ENCODE results near the gene GAP43. TPM values are rescaled to one million over a fixed set of nuclear protein-coding genes. Genes with fewer than 3 reads are reported as not detected.

Gene GAP43
- total and polyA plus RNA-seq, 2 of the 4 experiments (the other 2 are of a cell fraction), result 0.36 to 0.51 TPM

DNA sequence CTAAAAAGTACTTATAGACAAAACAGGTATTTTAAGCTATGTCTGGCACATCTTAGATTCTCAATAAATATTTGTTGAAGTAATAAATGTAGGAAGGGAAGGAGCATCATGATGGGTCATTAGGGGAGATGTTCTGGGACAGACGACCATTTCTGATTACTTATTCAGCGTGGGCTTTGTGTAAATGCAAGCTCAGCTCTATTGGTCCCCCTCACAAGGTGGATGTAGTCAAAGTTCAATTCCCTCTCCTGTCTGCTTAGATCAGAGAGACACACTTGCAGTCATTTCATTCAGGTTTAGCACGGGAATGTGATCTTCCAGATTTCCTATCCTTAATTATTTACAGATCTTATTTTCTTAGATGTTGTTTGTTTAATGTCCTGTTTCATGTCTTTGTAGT lies 7.5 kb downstream of the GAP43 start:
- no peak overlapping the region for H3K14ac ChIP-seq (replicated peaks; ENCODE audit: low read depth, low read length)
- no peaks in the 10 kb centered on the region for H4K20me1 ChIP-seq (ENCODE audit: insufficient read depth, low read length)
- dilution Hi-C loops (cut with HindIII; ENCODE audit: low sequenced_read_pairs, unreplicated experiment) (no loop called here), intact Hi-C loops (cut with micrococcal nuclease) (no loop called here), in situ Hi-C loops (cut with MboI; ENCODE audit: low sequenced_read_pairs) (no loop called here)
- H3K4me1 ChIP-seq (ENCODE audit: control insufficient read depth, insufficient read depth, low read length), result no peaks in the 10 kb centered on the region
- CTCF ChIA-PET, result no interaction called here
- no peak overlapping the region for H3K27ac ChIP-seq (ENCODE audit: insufficient read depth, low read length)
- no peak overlapping the region for H4K8ac ChIP-seq (ENCODE audit: low read depth in 2 of 2, low read length in 2 of 2)
- TF ChIP-seq MAFK (IDR thresholded peaks at IDR 0.05; ENCODE audit: low read depth, low read length), result peak; percentile 50; the same call in 1 of the 2 replicates
- TF ChIP-seq ELK1 (IDR thresholded peaks at IDR 0.05; ENCODE audit: borderline replicate concordance, low read depth, low read length), result no peak
- H2BK5ac ChIP-seq (ENCODE audit: low read depth, low read length, poor library complexity, severe bottlenecking), result no peak overlapping the region
- no peak overlapping the region for H3K4me2 ChIP-seq (ENCODE audit: low read depth, low read length)
- peaks cover 20% of the 10 kb centered on the region for H3K27me3 ChIP-seq (ENCODE audit: control insufficient read depth, insufficient read depth, low read length)
- no peak overlapping the region for H2BK120ac ChIP-seq (ENCODE audit: low read depth, low read length)
- no peaks in the 10 kb centered on the region for H3K9me3 ChIP-seq (ENCODE audit: control insufficient read depth, insufficient read depth, low read length)
- H3K36me3 ChIP-seq (ENCODE audit: control insufficient read depth, insufficient read depth, low read length), result no peaks in the 10 kb centered on the region
- no peak overlapping the region for H3K4me3 ChIP-seq (ENCODE audit: insufficient read depth, low read depth, low read length)
- H2AK5ac ChIP-seq (ENCODE audit: low read depth, low read length), result no peak overlapping the region
- BruUV-seq (replicated peaks), result no TSS peak
- H3K18ac ChIP-seq (ENCODE audit: low read depth, low read length), result no peak overlapping the region
- H2AK9ac ChIP-seq (replicated peaks; ENCODE audit: low read depth, low read length, poor library complexity), result no peak overlapping the region
- no peaks in the 10 kb centered on the region for H3K9me1 ChIP-seq (ENCODE audit: insufficient read depth, low read length)
- ATAC-seq (ENCODE audit: low read depth) (no peak), DNase-seq (no peak)
- no peak overlapping the region for H4K5ac ChIP-seq (ENCODE audit: low read depth, low read length)
- H2BK15ac ChIP-seq (ENCODE audit: low read depth, low read length), result no peak overlapping the region
- no peak overlapping the region for H3K56ac ChIP-seq (ENCODE audit: extremely low read depth, insufficient read depth, low read length)
- no peak overlapping the region for H4K91ac ChIP-seq (ENCODE audit: insufficient read depth, low read depth, low read length)
- H3K23ac ChIP-seq (ENCODE audit: low read depth, low read length), result no peak overlapping the region
- H3K79me1 ChIP-seq (ENCODE audit: low read depth in 1 of 2, low read length in 2 of 2), result no peaks in the 10 kb centered on the region
- H2BK20ac ChIP-seq (ENCODE audit: low read depth, low read length), result no peak overlapping the region
- H3K4ac ChIP-seq (ENCODE audit: low read depth, low read length), result no peak overlapping the region
- no peak overlapping the region for H2AFZ ChIP-seq (replicated peaks; ENCODE audit: low read length, poor library complexity)
- no peak overlapping the region for H3K9ac ChIP-seq (ENCODE audit: low read depth, low read length)
- POLR2A ChIA-PET (ENCODE audit: unreplicated experiment), result no interaction called here
- WGBS, 2 experiments (ENCODE audit: extremely low coverage in 2 of 2, insufficient read length in 1 of 2), result no CpG with 5 or more reads among the region's 3 CpGs
